ENCODE results near the gene CCNE1. TPM values are rescaled to one million over a fixed set of nuclear protein-coding genes. Genes with fewer than 3 reads are reported as not detected.

Gene CCNE1
- total RNA-seq, 3 donors from 2014 or later (not counting 1 experiment from before 2014, with no cell fraction given) = 2.6 to 6.7 (median 2.9) TPM

- Mint-ChIP-seq H3K36me3 (no peaks in the 10 kb centered on the region), H3K27ac (peak overlapping the region in 1 of 2 donors; percentile 48), H3K27me3 (ENCODE audit: low read depth in 2 of 2) (peaks cover 8 to 14% of the 10 kb centered on the region in 2 donors), H3K4me1 (peaks cover 11 to 12% of the 10 kb centered on the region in 2 donors), H3K9me3 (no peaks in the 10 kb centered on the region), H3K4me3 (peak overlapping the region; percentile 47)
- H3K36me3 ChIP-seq (ENCODE audit: control insufficient read depth, insufficient read depth, low read length) = no peaks in the 10 kb centered on the region
- ATAC-seq (peak in 2 of 3 donors; percentile 64 to 67), DNase-seq (peak in 1 of 2 donors; percentile 86)
- no peaks in the 10 kb centered on the region for H3K9me3 ChIP-seq (ENCODE audit: control insufficient read depth, insufficient read depth, low read length)
- intact Hi-C loops (cut with micrococcal nuclease) = no loop called here
- H3K27ac ChIP-seq (ENCODE audit: low read length) = no peak overlapping the region
- WGBS (ENCODE audit: insufficient coverage) = 35% methylated on average over 12 of the region's 12 CpGs
- TF ChIP-seq, protein P1, sequence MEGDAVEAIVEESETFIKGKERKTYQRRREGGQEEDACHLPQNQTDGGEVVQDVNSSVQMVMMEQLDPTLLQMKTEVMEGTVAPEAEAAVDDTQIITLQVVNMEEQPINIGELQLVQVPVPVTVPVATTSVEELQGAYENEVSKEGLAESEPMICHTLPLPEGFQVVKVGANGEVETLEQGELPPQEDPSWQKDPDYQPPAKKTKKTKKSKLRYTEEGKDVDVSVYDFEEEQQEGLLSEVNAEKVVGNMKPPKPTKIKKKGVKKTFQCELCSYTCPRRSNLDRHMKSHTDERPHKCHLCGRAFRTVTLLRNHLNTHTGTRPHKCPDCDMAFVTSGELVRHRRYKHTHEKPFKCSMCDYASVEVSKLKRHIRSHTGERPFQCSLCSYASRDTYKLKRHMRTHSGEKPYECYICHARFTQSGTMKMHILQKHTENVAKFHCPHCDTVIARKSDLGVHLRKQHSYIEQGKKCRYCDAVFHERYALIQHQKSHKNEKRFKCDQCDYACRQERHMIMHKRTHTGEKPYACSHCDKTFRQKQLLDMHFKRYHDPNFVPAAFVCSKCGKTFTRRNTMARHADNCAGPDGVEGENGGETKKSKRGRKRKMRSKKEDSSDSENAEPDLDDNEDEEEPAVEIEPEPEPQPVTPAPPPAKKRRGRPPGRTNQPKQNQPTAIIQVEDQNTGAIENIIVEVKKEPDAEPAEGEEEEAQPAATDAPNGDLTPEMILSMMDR (IDR thresholded peaks at IDR 0.05) = no peak
- no peaks in the 10 kb centered on the region for H3K27me3 ChIP-seq (ENCODE audit: control insufficient read depth, insufficient read depth, low read length)
- no peak overlapping the region for H3K4me3 ChIP-seq (ENCODE audit: low read length)
- peaks cover 12% of the 10 kb centered on the region for H3K4me1 ChIP-seq (ENCODE audit: control insufficient read depth, insufficient read depth, low read length)
Measured at GRCh38 chr19:29831041-29831548, 19.3 kb downstream of the CCNE1 start.

DNA sequence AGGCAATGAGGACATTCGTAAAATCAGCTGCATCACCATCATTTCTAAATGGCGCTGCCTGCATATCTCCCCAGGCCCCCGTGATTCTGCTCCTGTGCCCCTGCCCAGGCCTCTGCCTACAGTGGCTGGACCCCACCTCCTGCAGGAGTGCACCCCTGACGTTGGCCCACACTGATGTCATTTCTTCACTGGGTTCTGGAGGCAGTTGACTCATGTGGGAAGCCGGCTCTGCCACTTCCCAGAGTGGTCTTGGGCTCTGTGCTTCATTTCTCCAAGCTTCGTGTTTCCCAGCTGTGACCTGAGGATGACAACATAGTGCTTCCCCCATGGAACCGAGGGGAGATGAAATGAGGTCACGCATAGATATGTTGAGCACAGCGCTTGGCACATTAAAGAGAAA lies 19.9 kb downstream of the CCNE1 start:
- no peak for ATAC-seq
- DNase-seq = no peak
- Histone ChIP-seq H3K27ac (ENCODE audit: low read length) (no peak overlapping the region), H3K27me3 (ENCODE audit: control insufficient read depth, insufficient read depth, low read length) (no peaks in the 10 kb centered on the region), H3K36me3 (ENCODE audit: control insufficient read depth, insufficient read depth, low read length) (no peaks in the 10 kb centered on the region), H3K4me1 (ENCODE audit: control insufficient read depth, insufficient read depth, low read length) (peaks cover 12% of the 10 kb centered on the region), H3K9me3 (ENCODE audit: control insufficient read depth, insufficient read depth, low read length) (no peaks in the 10 kb centered on the region), H3K4me3 (ENCODE audit: low read length) (no peak overlapping the region)
- Mint-ChIP-seq H3K9me3 (no peaks in the 10 kb centered on the region), H3K27ac (no peak overlapping the region), H3K4me3 (no peak overlapping the region), H3K27me3 (ENCODE audit: low read depth in 2 of 2) (peaks cover 8 to 14% of the 10 kb centered on the region in 2 donors), H3K4me1 (peaks cover 11 to 12% of the 10 kb centered on the region in 2 donors), H3K36me3 (no peaks in the 10 kb centered on the region)
- intact Hi-C loops (cut with micrococcal nuclease) = no loop called here
- TF ChIP-seq, protein P1 (IDR thresholded peaks at IDR 0.05) = no peak
- WGBS (ENCODE audit: insufficient coverage) = 77% methylated on average over 9 of the region's 9 CpGs

GRCh38 chr19:29832801-29833200 lies 21.0 kb downstream of the CCNE1 start:
- no peak overlapping the region for H3K27ac ChIP-seq (ENCODE audit: low read length)
- no peaks in the 10 kb centered on the region for H3K9me3 Mint-ChIP-seq
- no peak overlapping the region for H3K4me3 ChIP-seq (ENCODE audit: low read length)
- peaks cover 11 to 12% of the 10 kb centered on the region in 2 donors for H3K4me1 Mint-ChIP-seq
- H3K27me3 Mint-ChIP-seq (ENCODE audit: low read depth in 2 of 2) = peaks cover 8 to 14% of the 10 kb centered on the region in 2 donors
- H3K4me1 ChIP-seq (ENCODE audit: control insufficient read depth, insufficient read depth, low read length) = peaks cover 12% of the 10 kb centered on the region
- 85% methylated on average over 8 of the region's 9 CpGs for WGBS (ENCODE audit: insufficient coverage)
- H3K9me3 ChIP-seq (ENCODE audit: control insufficient read depth, insufficient read depth, low read length) = no peaks in the 10 kb centered on the region
- H3K27ac Mint-ChIP-seq = no peak overlapping the region
- H3K36me3 Mint-ChIP-seq = no peaks in the 10 kb centered on the region
- H3K36me3 ChIP-seq (ENCODE audit: control insufficient read depth, insufficient read depth, low read length) = no peaks in the 10 kb centered on the region
- DNase-seq (no peak), ATAC-seq (no peak)
- intact Hi-C loops (cut with micrococcal nuclease) = no loop called here
- no peaks in the 10 kb centered on the region for H3K27me3 ChIP-seq (ENCODE audit: control insufficient read depth, insufficient read depth, low read length)
- TF ChIP-seq, protein P1 (IDR thresholded peaks at IDR 0.05) = no peak
- no peak overlapping the region for H3K4me3 Mint-ChIP-seq

Measured in natural killer cell (primary cell).